HepG2 (cell line): ENCODE measurements around the gene NBL1. TPM values are rescaled to one million over a fixed set of nuclear protein-coding genes. Genes with fewer than 3 reads are reported as not detected.

Experiments used
- ATAC-seq: fragments of 200-7000 bp; cut with Tn5 transposase; 3 replicates; pipeline ENCODE4 v1.9.1; 2020; ENCODE audit warnings: mild to moderate bottlenecking, moderate library complexity
- BruUV-seq: library from RNA; stranded (reverse); fragments of 400-500 nt; replicated peaks from 2 replicates; lab custom pipeline; 2021; lab: Mats Ljungman, UMichigan
- CTCF ChIA-PET: fragments of 300-600 bp; formaldehyde crosslinking; extraction: SDS; loops from one replicate; lab custom pipeline; 2021; ENCODE audit warnings: low total read pairs, inconsistent platforms, low intra/inter-chr PET ratio; lab: Yijun Ruan, JAX
- POLR2A ChIA-PET: fragments of 350-600 bp; sonication (Branson Sonifier 250); formaldehyde crosslinking; loops from one replicate; lab custom pipeline; 2020; ENCODE audit warnings: antibody characterized with exemption, inconsistent platforms; lab: Yijun Ruan, JAX
- DNase-seq: peaks from one replicate; pipeline ENCODE4 v3.0.0-alpha.2; 2015; ENCODE audit warnings: low spot score
- FAIRE-seq: peaks from 3 replicates; lab custom pipeline; 2011; peaks lifted over from hg19 to GRCh38; lab: Jason Lieb, UNC
- H2AFZ ChIP-seq: one replicate; pipeline ENCODE4 v1.6.1; 2011; ENCODE audit warnings: low read length, inconsistent platforms
- H3K27ac ChIP-seq: fragments of 300-600 bp; 3 replicates; pipeline ENCODE4 v1.8.0; 2011; ENCODE audit warnings: mixed run types, mild to moderate bottlenecking, mixed read lengths, low read length, inconsistent platforms; ENCODE audit not compliant: insufficient read depth; ENCODE audit errors: extremely low read length
- H3K27me3 ChIP-seq, 2 experiments: fragments of 200-600 bp in 1 of 2; 2 replicates in 1 of 2; 3 replicates in 1 of 2; pipeline versions ENCODE4 v1.6.0 to v1.8.0; 2011; ENCODE audit warnings: low read length in 2 of 2, mild to moderate bottlenecking in 2 of 2, moderate library complexity in 2 of 2, inconsistent platforms in 1 of 2; ENCODE audit not compliant: insufficient read depth in 2 of 2, control insufficient read depth in 1 of 2
- H3K36me3 ChIP-seq, 2 experiments: fragments of 200-600 bp in 1 of 2; replicated peaks in 1 of 2; 2 replicates in 1 of 2; 3 replicates in 1 of 2; pipeline versions ENCODE4 v1.5.1 to v1.8.0; 2011; ENCODE audit warnings: low read length in 2 of 2, inconsistent platforms in 1 of 2; ENCODE audit not compliant: insufficient read depth in 2 of 2, control insufficient read depth in 1 of 2
- H3K4me1 ChIP-seq: 2 replicates; pipeline ENCODE4 v1.5.1; 2012; ENCODE audit warnings: low read length, inconsistent platforms; ENCODE audit not compliant: insufficient read depth
- H3K4me2 ChIP-seq: 2 replicates; pipeline ENCODE4 v1.6.0; 2011; ENCODE audit warnings: low read depth, low read length, inconsistent platforms
- H3K4me3 ChIP-seq, 3 experiments: fragments of 200-600 bp in 1 of 3; sonication (generic), shearing (Covaris generic) in 1 of 3; replicated peaks in 1 of 3; 2 replicates each; pipeline ENCODE4 v1.5.1; 2011 to 2016; ENCODE audit warnings: low read length in 3 of 3, inconsistent platforms in 2 of 3, low read depth in 2 of 3, mild to moderate bottlenecking in 2 of 3, control low read depth in 1 of 3, mixed read lengths in 1 of 3; ENCODE audit not compliant: insufficient read depth in 1 of 3
- H3K79me2 ChIP-seq: one replicate; pipeline ENCODE4 v1.6.1; 2011; ENCODE audit warnings: low read length, inconsistent platforms; ENCODE audit not compliant: insufficient read depth
- H3K9ac ChIP-seq: 2 replicates; pipeline ENCODE4 v1.6.0; 2011; ENCODE audit warnings: mild to moderate bottlenecking, low read depth, low read length, inconsistent platforms; ENCODE audit not compliant: insufficient read depth
- H3K9me3 ChIP-seq: 2 replicates; pipeline ENCODE4 v1.5.1; 2012; ENCODE audit warnings: mild to moderate bottlenecking, low read length
- H4K20me1 ChIP-seq: 2 replicates; pipeline ENCODE4 v1.6.0; 2011; ENCODE audit warnings: inconsistent platforms, mild to moderate bottlenecking, low read length, moderate library complexity; ENCODE audit not compliant: insufficient read depth
- GLI4 ChIP-seq: sonication (generic); formaldehyde crosslinking; IDR thresholded peaks from 2 replicates; pipeline ENCODE4 v1.5.1; 2020; ENCODE audit warnings: missing genetic modification reagents, mild to moderate bottlenecking, moderate library complexity, borderline replicate concordance
- KLF6 ChIP-seq: IDR thresholded peaks from 2 replicates; pipeline ENCODE4 v1.8.0; 2016; ENCODE audit warnings: missing biosample characterization, missing genetic modification reagents
- SP4 ChIP-seq: sonication (generic); formaldehyde crosslinking; IDR thresholded peaks from 2 replicates; pipeline ENCODE4 v1.8.1; 2023; ENCODE audit warnings: mild to moderate bottlenecking, missing genetic modification reagents
- ZFY ChIP-seq: sonication (generic); formaldehyde crosslinking; IDR thresholded peaks from 2 replicates; pipeline ENCODE4 v1.4.0; 2020; ENCODE audit warnings: missing genetic modification reagents
- ZNF878 ChIP-seq: sonication (generic); formaldehyde crosslinking; IDR thresholded peaks from 2 replicates; pipeline ENCODE4 v1.8.1; 2023; ENCODE audit warnings: mild to moderate bottlenecking, missing genetic modification reagents, moderate library complexity
- WGBS: methylation state at CpG from one replicate; pipeline ENCODE4 v1.1.6; 2017; ENCODE audit warnings: low lambda C conversion rate; 5-methylcytosine and 5-hydroxymethylcytosine counted together
- in situ Hi-C: cut with HindIII; loops from 2 replicates; pipeline ENCODE4 v1.10.0; 2017; ENCODE audit warnings: low pct_unique_long_range_greater_than_20kb; ENCODE audit not compliant: extremely low pct_ligation_motif_present
- intact Hi-C: fragments of 100-400 bp; cut with micrococcal nuclease; formaldehyde crosslinking; loops from one replicate; pipeline ENCODE4 v1.10.0; 2022; ENCODE audit not compliant: unreplicated experiment
- polyA plus RNA-seq, 8 experiments: library from polyadenylated mRNA; depleted of rRNA in 3 of 8; stranded (reverse) in 7 of 8; unstranded in 1 of 8; fragments of >200 nt; fragmentation: Illumina TruSeq in 4 of 8; extraction: Trizol in 4 of 8; gene quantifications; 2 replicates each; pipeline versions ENCODE4 v1.2.1 to v1.2.3, GENCODE V29; 2011 to 2016; ENCODE audit warnings: low read depth in 4 of 8, missing spikeins in 1 of 8, mixed read lengths in 1 of 8; ENCODE audit not compliant: insufficient read depth in 1 of 8
- total RNA-seq, 5 experiments: library from RNA; depleted of rRNA; stranded (reverse); fragments of >200 nt; fragmentation: Illumina TruSeq; extraction: Trizol; gene quantifications; 2 replicates each; pipeline ENCODE4 v1.2.3, GENCODE V29; 2016; ENCODE audit warnings: low read depth in 1 of 5
- TF ChIP-seq, protein P1 (sequence below): sonication (generic); formaldehyde crosslinking; conservative IDR thresholded peaks from 2 replicates; pipeline ENCODE4 v1.8.1; 2023; ENCODE audit warnings: missing genetic modification reagents
- TF ChIP-seq, protein P2 (sequence below): sonication (generic); formaldehyde crosslinking; IDR thresholded peaks from 2 replicates; pipeline ENCODE4 v1.4.0; 2020; ENCODE audit warnings: missing genetic modification reagents

The NBL1 gene
- total and polyA plus RNA-seq, 2 of the 13 experiments (the other 11 are each of a cell fraction or from before 2014, with no cell fraction given) = 2.7 to 13.8 TPM

- POLR2A ChIA-PET = interaction anchor here (1.5 kb wide), 1 partner anchor 343 kb away, joined by 4 read pairs; the partner anchor contains the start of genes AKR7A2 and SLC66A1
- TF ChIP-seq GLI4 (CRISPR knock-in tag) (no peak), ZFY (no peak), SP4 (CRISPR knock-in tag) (no peak), KLF6 (CRISPR knock-in tag) (no peak), ZNF878 (CRISPR knock-in tag) (no peak)
- TF ChIP-seq, protein P1, sequence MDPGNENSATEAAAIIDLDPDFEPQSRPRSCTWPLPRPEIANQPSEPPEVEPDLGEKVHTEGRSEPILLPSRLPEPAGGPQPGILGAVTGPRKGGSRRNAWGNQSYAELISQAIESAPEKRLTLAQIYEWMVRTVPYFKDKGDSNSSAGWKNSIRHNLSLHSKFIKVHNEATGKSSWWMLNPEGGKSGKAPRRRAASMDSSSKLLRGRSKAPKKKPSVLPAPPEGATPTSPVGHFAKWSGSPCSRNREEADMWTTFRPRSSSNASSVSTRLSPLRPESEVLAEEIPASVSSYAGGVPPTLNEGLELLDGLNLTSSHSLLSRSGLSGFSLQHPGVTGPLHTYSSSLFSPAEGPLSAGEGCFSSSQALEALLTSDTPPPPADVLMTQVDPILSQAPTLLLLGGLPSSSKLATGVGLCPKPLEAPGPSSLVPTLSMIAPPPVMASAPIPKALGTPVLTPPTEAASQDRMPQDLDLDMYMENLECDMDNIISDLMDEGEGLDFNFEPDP (CRISPR knock-in tag) = no peak
- TF ChIP-seq, protein P2, sequence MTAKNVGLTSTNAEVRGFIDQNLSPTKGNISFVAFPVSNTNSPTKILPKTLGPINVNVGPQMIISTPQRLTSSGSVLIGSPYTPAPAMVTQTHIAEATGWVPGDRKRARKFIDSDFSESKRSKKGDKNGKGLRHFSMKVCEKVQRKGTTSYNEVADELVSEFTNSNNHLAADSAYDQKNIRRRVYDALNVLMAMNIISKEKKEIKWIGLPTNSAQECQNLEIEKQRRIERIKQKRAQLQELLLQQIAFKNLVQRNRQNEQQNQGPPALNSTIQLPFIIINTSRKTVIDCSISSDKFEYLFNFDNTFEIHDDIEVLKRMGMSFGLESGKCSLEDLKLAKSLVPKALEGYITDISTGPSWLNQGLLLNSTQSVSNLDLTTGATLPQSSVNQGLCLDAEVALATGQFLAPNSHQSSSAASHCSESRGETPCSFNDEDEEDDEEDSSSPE = no peak
- no peak overlapping the region for H2AFZ ChIP-seq
- H3K4me1 ChIP-seq = peaks cover 33% of the 10 kb centered on the region
- in situ Hi-C loops (no loop called here), intact Hi-C loops (no loop called here)
- no peaks in the 10 kb centered on the region for H4K20me1 ChIP-seq
- H3K4me2 ChIP-seq = no peak overlapping the region
- ATAC-seq (no peak), FAIRE-seq (no peak), DNase-seq (no peak)
- WGBS = 93% methylated on average over 7 of the region's 15 CpGs
- BruUV-seq = no TSS peak
- H3K9ac ChIP-seq = no peak overlapping the region
- H3K27ac ChIP-seq = no peak overlapping the region
- H3K9me3 ChIP-seq = no peaks in the 10 kb centered on the region
- no peaks in the 10 kb centered on the region for H3K36me3 ChIP-seq
- CTCF ChIA-PET = interaction anchor here (1.2 to 2.1 kb wide), 2 partner anchors 264 to 310 kb away, joined by 3 to 9 read pairs; no protein-coding TSS in a partner anchor
- H3K4me3 ChIP-seq = no peak overlapping the region
- no peaks in the 10 kb centered on the region for H3K79me2 ChIP-seq
- H3K27me3 ChIP-seq = no peaks in the 10 kb centered on the region
These were observed 11.0 kb downstream of the NBL1 start for GRCh38 chr1:19654886-19655717.
